Prostate gland (tissue), 2 donors: ENCODE measurements around the gene TRIO. TPM values are rescaled to one million over a fixed set of nuclear protein-coding genes. Genes with fewer than 3 reads are reported as not detected.
A peak's percentile ranks its signal among the peaks of the same experiment; 100 is the strongest.

Experiments used
- DNase-seq: peaks from one replicate; pipeline ENCODE4 v3.0.0-alpha.2; 2019; ENCODE audit warnings: low spot score
- H3K27ac ChIP-seq, 2 donors: fragments of 200-600 bp; sonication (generic); 2 replicates each; pipeline ENCODE4 v1.5.1; 2017 to 2019
- H3K27me3 ChIP-seq: fragments of 200-600 bp; sonication (generic); replicated peaks from 2 replicates; pipeline ENCODE4 v1.5.1; 2019; ENCODE audit not compliant: insufficient read depth
- H3K36me3 ChIP-seq, 2 donors: fragments of 200-600 bp; sonication (generic); 1 replicate in 1 of 2; 2 replicates in 1 of 2; pipeline versions ENCODE4 v1.5.1 to v1.8.1; 2017 to 2019
- H3K4me1 ChIP-seq: fragments of 200-600 bp; sonication (generic); replicated peaks from 2 replicates; pipeline ENCODE4 v1.5.1; 2019
- H3K4me3 ChIP-seq, 2 donors: fragments of 200-600 bp; sonication (generic); 2 replicates each; pipeline ENCODE4 v1.5.1; 2017 to 2019
- H3K9me3 ChIP-seq: fragments of 200-600 bp; sonication (generic); 2 replicates; pipeline ENCODE4 v1.5.1; 2017
- POLR2A ChIP-seq: fragments of 450-650 bp; IDR thresholded peaks from one replicate; pipeline ENCODE4 v1.6.1; 2016; ENCODE audit warnings: antibody characterized with exemption, mild to moderate bottlenecking
- POLR2AphosphoS5 ChIP-seq: sonication (generic); formaldehyde crosslinking; IDR thresholded peaks from one replicate; pipeline ENCODE4 v1.6.1; 2017; ENCODE audit warnings: antibody characterized with exemption
- WGBS: methylation state at CpG from one replicate; pipeline ENCODE4 v1.1.5; 2018; 5-methylcytosine and 5-hydroxymethylcytosine counted together
- intact Hi-C: fragments of 100-400 bp; cut with DNase I; formaldehyde crosslinking; loops from one replicate; pipeline ENCODE4 v1.14.2; 2022
- total RNA-seq, 2 donors: library from RNA; depleted of rRNA; stranded (reverse); fragments of >200 nt; gene quantifications; one replicate each; pipeline ENCODE4 v1.1.0, GENCODE V29; 2016
- TF ChIP-seq, protein P1 (sequence below), 4 experiments: fragments of 200-600 bp in 2 of 4; fragments of 450-650 bp in 2 of 4; sonication (generic) in 2 of 4; IDR thresholded peaks; 1 replicate in 3 of 4; 2 replicates in 1 of 4; pipeline ENCODE4 v1.5.1; 2016 to 2019; ENCODE audit warnings: antibody characterized with exemption in 4 of 4, mild to moderate bottlenecking in 2 of 4, moderate library complexity in 2 of 4

The TRIO gene
- total RNA-seq, 2 donors from 2014 or later = 90.3 to 197 TPM

DNA sequence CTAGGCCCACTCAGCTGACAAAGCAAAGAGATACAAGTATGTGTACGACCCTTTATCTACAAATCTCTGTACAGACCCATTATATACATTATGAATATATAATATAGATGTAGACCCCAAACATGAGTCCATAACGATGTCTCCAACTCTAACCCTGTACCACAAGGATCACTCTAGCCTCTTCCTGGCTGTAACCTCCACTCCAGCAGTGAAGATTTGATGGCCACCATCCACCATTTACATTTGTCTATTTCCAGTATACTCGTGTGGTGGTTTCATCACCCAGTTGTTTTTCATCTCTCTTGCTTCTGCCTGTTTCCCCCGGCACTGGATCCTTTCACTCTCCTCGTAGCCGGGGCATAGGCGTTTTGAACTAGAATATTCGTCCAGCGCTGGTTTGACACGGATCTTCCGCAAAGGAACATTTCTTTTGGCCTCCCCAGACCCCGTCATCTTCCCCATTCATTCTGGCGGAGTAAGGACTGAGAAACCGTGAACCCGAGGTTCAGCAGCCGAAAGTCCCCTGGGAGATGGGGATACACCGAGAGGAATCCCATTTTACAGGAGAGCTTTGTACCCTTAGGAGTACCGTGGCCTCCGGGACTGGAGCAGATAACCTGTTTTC is 828 bp upstream of the TRIO start:
- intact Hi-C loops = loop anchor here (2.0 kb wide), 1 partner anchor 42 kb away; no protein-coding TSS in a partner anchor
- H3K36me3 ChIP-seq = no peaks in the 10 kb centered on the region
- TF ChIP-seq, protein P1, sequence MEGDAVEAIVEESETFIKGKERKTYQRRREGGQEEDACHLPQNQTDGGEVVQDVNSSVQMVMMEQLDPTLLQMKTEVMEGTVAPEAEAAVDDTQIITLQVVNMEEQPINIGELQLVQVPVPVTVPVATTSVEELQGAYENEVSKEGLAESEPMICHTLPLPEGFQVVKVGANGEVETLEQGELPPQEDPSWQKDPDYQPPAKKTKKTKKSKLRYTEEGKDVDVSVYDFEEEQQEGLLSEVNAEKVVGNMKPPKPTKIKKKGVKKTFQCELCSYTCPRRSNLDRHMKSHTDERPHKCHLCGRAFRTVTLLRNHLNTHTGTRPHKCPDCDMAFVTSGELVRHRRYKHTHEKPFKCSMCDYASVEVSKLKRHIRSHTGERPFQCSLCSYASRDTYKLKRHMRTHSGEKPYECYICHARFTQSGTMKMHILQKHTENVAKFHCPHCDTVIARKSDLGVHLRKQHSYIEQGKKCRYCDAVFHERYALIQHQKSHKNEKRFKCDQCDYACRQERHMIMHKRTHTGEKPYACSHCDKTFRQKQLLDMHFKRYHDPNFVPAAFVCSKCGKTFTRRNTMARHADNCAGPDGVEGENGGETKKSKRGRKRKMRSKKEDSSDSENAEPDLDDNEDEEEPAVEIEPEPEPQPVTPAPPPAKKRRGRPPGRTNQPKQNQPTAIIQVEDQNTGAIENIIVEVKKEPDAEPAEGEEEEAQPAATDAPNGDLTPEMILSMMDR (IDR thresholded peaks at IDR 0.05) = no peak
- TF ChIP-seq POLR2A (no peak), POLR2AphosphoS5 (no peak)
- 25% methylated on average over 19 of the region's 19 CpGs for WGBS
- H3K27ac ChIP-seq = peak overlapping the region; percentile 89 to 94
- H3K4me1 ChIP-seq = no peaks in the 10 kb centered on the region
- H3K27me3 ChIP-seq = no peaks in the 10 kb centered on the region
- H3K9me3 ChIP-seq = no peaks in the 10 kb centered on the region
- DNase-seq = no peak
- H3K4me3 ChIP-seq = peak overlapping the region; percentile 53 to 65

DNA sequence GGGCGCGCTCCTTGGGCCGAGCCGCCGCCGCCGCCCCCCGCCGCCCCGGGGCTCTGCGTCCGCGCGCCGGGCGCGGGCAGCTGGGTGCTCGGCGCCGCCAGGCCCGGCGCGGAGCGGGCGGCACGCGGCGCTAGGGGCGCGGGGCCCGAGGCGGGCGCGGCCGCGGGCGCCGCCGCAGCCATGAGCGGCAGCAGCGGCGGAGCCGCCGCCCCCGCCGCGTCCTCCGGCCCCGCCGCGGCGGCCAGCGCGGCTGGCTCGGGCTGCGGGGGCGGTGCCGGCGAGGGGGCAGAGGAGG is 351 bp downstream of the TRIO start:
- H3K4me1 ChIP-seq = peaks cover 5% of the 10 kb centered on the region
- no peaks in the 10 kb centered on the region for H3K36me3 ChIP-seq
- no peaks in the 10 kb centered on the region for H3K27me3 ChIP-seq
- H3K27ac ChIP-seq = peak overlapping the region; percentile 94 to 95
- no CpG with 5 or more reads among the region's 59 CpGs for WGBS
- H3K4me3 ChIP-seq = peak overlapping the region; percentile 65 to 73
- intact Hi-C loops = loop anchor here (2.0 kb wide), 1 partner anchor 41 kb away; no protein-coding TSS in a partner anchor
- H3K9me3 ChIP-seq = no peaks in the 10 kb centered on the region
- TF ChIP-seq, protein P1 (IDR thresholded peaks at IDR 0.05) = no peak
- TF ChIP-seq POLR2A (no peak), POLR2AphosphoS5 (no peak)
- no peak for DNase-seq

DNA sequence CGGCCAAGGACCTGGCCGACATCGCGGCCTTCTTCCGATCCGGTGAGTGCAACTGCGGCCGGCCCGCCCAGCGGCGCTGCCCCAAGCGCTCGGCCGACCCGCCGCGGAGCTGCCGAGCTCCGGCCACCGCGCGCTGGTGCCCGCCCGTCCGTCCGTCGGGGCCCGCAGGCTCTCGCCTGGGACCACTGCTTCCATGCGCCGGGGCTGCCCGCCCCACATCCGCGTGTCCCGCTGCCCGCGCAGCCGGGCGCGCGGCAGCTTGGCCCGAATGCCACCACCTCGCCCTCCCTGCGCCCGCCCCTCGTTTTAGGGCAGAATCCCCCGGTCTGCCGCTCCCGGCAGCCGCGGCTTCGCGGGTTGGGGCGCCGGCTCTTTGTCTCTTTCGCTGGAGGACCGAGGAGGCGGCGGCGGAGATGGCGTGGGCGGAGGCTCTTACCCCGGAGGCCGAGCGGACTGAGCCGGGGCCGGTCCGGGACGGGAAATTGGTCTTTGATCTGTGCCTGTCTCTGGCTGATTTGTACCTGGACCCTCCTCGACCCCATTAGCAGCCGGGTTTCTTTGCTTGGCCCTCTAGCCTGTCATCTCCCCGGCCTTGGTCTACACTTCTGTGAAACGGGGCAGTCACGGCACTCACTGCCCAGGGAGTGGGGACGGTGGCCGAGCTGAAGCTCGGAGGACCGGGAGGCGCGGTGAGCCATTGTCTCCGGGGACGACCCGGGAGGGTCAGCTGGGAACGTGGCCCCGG is 871 bp downstream of the TRIO start:
- intact Hi-C loops = loop anchor here (2.0 kb wide), 2 partner anchors 41 to 121 kb away; no protein-coding TSS in a partner anchor
- no peaks in the 10 kb centered on the region for H3K9me3 ChIP-seq
- no peaks in the 10 kb centered on the region for H3K27me3 ChIP-seq
- H3K4me3 ChIP-seq = peak overlapping the region; percentile 65 to 73
- no peak for DNase-seq
- 0% methylated on average over 72 of the region's 85 CpGs for WGBS
- TF ChIP-seq POLR2A (no peak), POLR2AphosphoS5 (no peak)
- TF ChIP-seq, protein P1 (IDR thresholded peaks at IDR 0.05) = no peak
- H3K4me1 ChIP-seq = peaks cover 5% of the 10 kb centered on the region
- H3K27ac ChIP-seq = peak overlapping the region; percentile 93 to 95
- no peaks in the 10 kb centered on the region for H3K36me3 ChIP-seq

DNA sequence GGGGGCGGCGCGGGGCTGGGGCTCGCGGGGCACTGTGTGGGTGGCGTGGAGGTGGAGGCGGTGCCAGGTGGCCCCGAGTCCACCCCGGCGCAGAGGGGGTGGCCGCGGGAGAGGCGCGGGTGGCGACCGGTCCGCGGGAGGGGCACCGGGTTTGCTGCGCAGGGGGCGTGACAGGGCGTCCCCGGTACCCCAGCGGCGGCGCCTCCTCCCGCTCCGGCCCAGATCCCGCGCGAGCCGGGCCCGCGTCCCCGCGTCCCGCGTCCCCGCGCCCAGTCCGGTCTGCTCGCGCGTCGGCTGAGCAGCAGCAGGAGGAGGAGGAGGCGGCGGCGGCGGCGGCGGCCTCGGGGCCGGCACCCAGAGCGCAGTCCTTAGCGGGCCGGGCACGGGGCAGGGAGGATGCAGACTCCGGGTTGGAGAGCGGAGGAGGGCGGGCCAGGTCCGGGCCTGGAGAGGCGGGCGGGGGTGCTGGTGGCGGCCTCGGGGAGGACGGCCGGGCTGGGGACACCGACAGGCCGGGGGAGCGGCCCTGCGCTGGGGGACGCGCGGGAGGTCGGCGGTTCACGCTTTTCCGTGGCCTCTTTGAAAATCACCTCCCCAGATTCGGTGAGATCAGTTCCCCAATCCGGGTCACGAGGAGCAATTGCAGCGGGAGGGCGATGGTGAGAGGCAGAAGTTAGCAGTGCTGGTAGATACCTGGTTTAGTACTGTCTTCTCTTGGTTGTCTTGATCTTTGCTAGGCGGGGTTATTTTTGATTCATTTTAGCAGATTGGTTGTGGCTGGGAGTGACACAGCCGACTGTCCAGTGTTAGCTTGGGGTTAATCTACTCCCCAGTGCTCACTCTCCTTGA is 1.7 kb downstream of the TRIO start:
- under 1% methylated on average over 47 of the region's 85 CpGs for WGBS
- Histone ChIP-seq H3K27ac (peak overlapping the region; percentile 93 to 95), H3K27me3 (no peaks in the 10 kb centered on the region), H3K4me1 (peaks cover 5% of the 10 kb centered on the region), H3K36me3 (no peaks in the 10 kb centered on the region), H3K4me3 (peak overlapping the region; percentile 65 to 73), H3K9me3 (no peaks in the 10 kb centered on the region)
- intact Hi-C loops = loop anchor here (2.0 kb wide), 1 partner anchor 120 kb away; no protein-coding TSS in a partner anchor
- TF ChIP-seq POLR2AphosphoS5 (peak; percentile 83), POLR2A (peak; percentile 64)
- TF ChIP-seq, protein P1 (IDR thresholded peaks at IDR 0.05) = no peak
- DNase-seq = peak; percentile 80
